ENCODE results near the gene OPRL1. TPM values are rescaled to one million over a fixed set of nuclear protein-coding genes. Genes with fewer than 3 reads are reported as not detected.

The OPRL1 gene
- total and polyA plus RNA-seq, 7 experiments from 2014 or later, result 0.18 to 6.1 (median 1.1) TPM

- ATAC-seq (no peak), DNase-seq (no peak)
- Histone ChIP-seq H3K4me1 (ENCODE audit: control insufficient read depth in 2 of 2, insufficient read depth in 2 of 2, low read length in 2 of 2) (peaks cover 12 to 23% of the 10 kb centered on the region in 2 donors), H3K4me3 (ENCODE audit: low read length) (no peak overlapping the region), H3K9me3 (ENCODE audit: control insufficient read depth in 2 of 3, low read length in 3 of 3) (no peaks in the 10 kb centered on the region), H3K27me3 (ENCODE audit: control insufficient read depth in 2 of 2, insufficient read depth in 2 of 2, low read length in 2 of 2) (no peaks in the 10 kb centered on the region), H3K27ac (ENCODE audit: low read depth, low read length) (no peak overlapping the region), H3K36me3 (ENCODE audit: control insufficient read depth in 2 of 3, insufficient read depth in 3 of 3, low read length in 3 of 3) (peaks cover 0 to 45% (median 0%) of the 10 kb centered on the region in 3 experiments)
- H3K27ac Mint-ChIP-seq, result peak overlapping the region in 3 of 9 donors; percentile 21 to 38 (median 24)
- H3K9me3 Mint-ChIP-seq, result no peaks in the 10 kb centered on the region
- POLR2A ChIA-PET, result interaction anchor here (0.6 to 0.7 kb wide), 2 partner anchors 30 to 49 kb away, joined by 3 read pairs; no protein-coding TSS in a partner anchor
- CTCF ChIA-PET, result interaction anchor here (0.6 kb wide), 1 partner anchor 50 kb away, joined by 5 read pairs; no protein-coding TSS in a partner anchor
- intact Hi-C loops (cut with micrococcal nuclease), result no loop called here
- H3K36me3 Mint-ChIP-seq, result peaks cover 0 to 8% (median 0%) of the 10 kb centered on the region in 5 donors
- peaks cover 0 to 31% (median 15%) of the 10 kb centered on the region in 7 donors for H3K4me1 Mint-ChIP-seq
- H3K4me3 Mint-ChIP-seq, result no peak overlapping the region
- no peaks in the 10 kb centered on the region for H3K27me3 Mint-ChIP-seq
Measured at GRCh38 chr20:64073476-64074183, 6.3 kb upstream of the OPRL1 start.

GRCh38 chr20:64074184-64074789, 5.6 kb upstream of the OPRL1 start:
- Mint-ChIP-seq H3K4me1 (peaks cover 0 to 27% (median 12%) of the 10 kb centered on the region in 7 donors), H3K9me3 (no peaks in the 10 kb centered on the region), H3K27me3 (no peaks in the 10 kb centered on the region), H3K36me3 (peaks cover 0 to 12% (median 0%) of the 10 kb centered on the region in 5 donors), H3K27ac (peak overlapping the region in 1 of 9 donors; percentile 21), H3K4me3 (no peak overlapping the region)
- ChIA-PET POLR2A (interaction anchor here (6.6 kb wide), 1 partner anchor 10 kb away, joined by 83 read pairs; the partner anchor contains the start of gene TCEA2), CTCF (interaction anchor here (0.6 kb wide), 1 partner anchor 49 kb away, joined by 5 read pairs; no protein-coding TSS in a partner anchor)
- Histone ChIP-seq H3K36me3 (ENCODE audit: control insufficient read depth in 2 of 3, insufficient read depth in 3 of 3, low read length in 3 of 3) (peaks cover 0 to 49% (median 0%) of the 10 kb centered on the region in 3 experiments), H3K4me1 (ENCODE audit: control insufficient read depth in 2 of 2, insufficient read depth in 2 of 2, low read length in 2 of 2) (peaks cover 12 to 20% of the 10 kb centered on the region in 2 donors), H3K9me3 (ENCODE audit: control insufficient read depth in 2 of 3, low read length in 3 of 3) (no peaks in the 10 kb centered on the region), H3K27ac (ENCODE audit: low read depth, low read length) (no peak overlapping the region), H3K27me3 (ENCODE audit: control insufficient read depth in 2 of 2, insufficient read depth in 2 of 2, low read length in 2 of 2) (no peaks in the 10 kb centered on the region), H3K4me3 (ENCODE audit: low read length) (no peak overlapping the region)
- intact Hi-C loops (cut with micrococcal nuclease), result no loop called here
- ATAC-seq (no peak), DNase-seq (no peak)

GRCh38 chr20:64074963-64075362, 4.9 kb upstream of the OPRL1 start:
- Histone ChIP-seq H3K27ac (ENCODE audit: low read depth, low read length) (no peak overlapping the region), H3K4me1 (ENCODE audit: control insufficient read depth in 2 of 2, insufficient read depth in 2 of 2, low read length in 2 of 2) (peaks cover 12 to 13% of the 10 kb centered on the region in 2 donors), H3K9me3 (ENCODE audit: control insufficient read depth in 2 of 3, low read length in 3 of 3) (no peaks in the 10 kb centered on the region), H3K27me3 (ENCODE audit: control insufficient read depth in 2 of 2, insufficient read depth in 2 of 2, low read length in 2 of 2) (no peaks in the 10 kb centered on the region), H3K4me3 (ENCODE audit: low read length) (no peak overlapping the region), H3K36me3 (ENCODE audit: control insufficient read depth in 2 of 3, insufficient read depth in 3 of 3, low read length in 3 of 3) (peaks cover 0 to 50% (median 0%) of the 10 kb centered on the region in 3 experiments)
- CTCF ChIA-PET, result no interaction called here
- Mint-ChIP-seq H3K27me3 (no peaks in the 10 kb centered on the region), H3K36me3 (peaks cover 0 to 12% (median 0%) of the 10 kb centered on the region in 5 donors), H3K4me1 (peaks cover 0 to 27% (median 12%) of the 10 kb centered on the region in 7 donors), H3K27ac (peak overlapping the region in 1 of 9 donors; percentile 52), H3K9me3 (no peaks in the 10 kb centered on the region), H3K4me3 (peak overlapping the region in 1 of 10 donors; percentile 94)
- POLR2A ChIA-PET, result interaction anchor here (0.8 to 6.6 kb wide), 2 partner anchors 11 to 46 kb away, joined by 3 to 83 read pairs; partner anchors contain the start of gene TCEA2
- intact Hi-C loops (cut with micrococcal nuclease), result loop anchor here in 1 of 2 donors (5.0 kb wide), 1 partner anchor 538 kb away; the partner anchor contains the start of gene PTK6
- ATAC-seq (no peak), DNase-seq (no peak)

GRCh38 chr20:64075556-64075955, 4.3 kb upstream of the OPRL1 start:
- intact Hi-C loops (cut with micrococcal nuclease), result loop anchor here in 1 of 2 donors (5.0 kb wide), 1 partner anchor 538 kb away; the partner anchor contains the start of gene PTK6
- Histone ChIP-seq H3K36me3 (ENCODE audit: control insufficient read depth in 2 of 3, insufficient read depth in 3 of 3, low read length in 3 of 3) (peaks cover 0 to 50% (median 0%) of the 10 kb centered on the region in 3 experiments), H3K9me3 (ENCODE audit: control insufficient read depth in 2 of 3, low read length in 3 of 3) (no peaks in the 10 kb centered on the region), H3K4me3 (ENCODE audit: low read length) (no peak overlapping the region), H3K27me3 (ENCODE audit: control insufficient read depth in 2 of 2, insufficient read depth in 2 of 2, low read length in 2 of 2) (no peaks in the 10 kb centered on the region), H3K4me1 (ENCODE audit: control insufficient read depth in 2 of 2, insufficient read depth in 2 of 2, low read length in 2 of 2) (peaks cover 12% of the 10 kb centered on the region in 2 donors), H3K27ac (ENCODE audit: low read depth, low read length) (peak overlapping the region; percentile 12)
- Mint-ChIP-seq H3K9me3 (no peaks in the 10 kb centered on the region), H3K4me3 (peak overlapping the region in 2 of 10 donors; percentile 29 to 94), H3K27ac (peak overlapping the region in 3 of 9 donors; percentile 20 to 52 (median 49)), H3K36me3 (peaks cover 0 to 12% (median 0%) of the 10 kb centered on the region in 5 donors), H3K4me1 (peaks cover 2 to 31% (median 17%) of the 10 kb centered on the region in 7 donors), H3K27me3 (no peaks in the 10 kb centered on the region)
- ChIA-PET POLR2A (interaction anchor here (0.8 to 6.6 kb wide), 2 partner anchors 12 to 45 kb away, joined by 3 to 83 read pairs; partner anchors contain the start of gene TCEA2), CTCF (no interaction called here)
- ATAC-seq (no peak), DNase-seq (no peak)

- Histone ChIP-seq H3K9me3 (ENCODE audit: control insufficient read depth in 2 of 3, low read length in 3 of 3) (no peaks in the 10 kb centered on the region), H3K4me3 (ENCODE audit: low read length) (peak overlapping the region; percentile 89), H3K27ac (ENCODE audit: low read depth, low read length) (peak overlapping the region; percentile 79), H3K27me3 (ENCODE audit: control insufficient read depth in 2 of 2, insufficient read depth in 2 of 2, low read length in 2 of 2) (no peaks in the 10 kb centered on the region), H3K36me3 (ENCODE audit: control insufficient read depth in 2 of 3, insufficient read depth in 3 of 3, low read length in 3 of 3) (peaks cover 0 to 50% (median 0%) of the 10 kb centered on the region in 3 experiments), H3K4me1 (ENCODE audit: control insufficient read depth in 2 of 2, insufficient read depth in 2 of 2, low read length in 2 of 2) (peaks cover 12% of the 10 kb centered on the region in 2 donors)
- no peaks in the 10 kb centered on the region for H3K27me3 Mint-ChIP-seq
- H3K4me3 Mint-ChIP-seq, result peak overlapping the region in 7 of 10 donors; percentile 20 to 96 (median 81)
- intact Hi-C loops (cut with micrococcal nuclease), result loop anchor here in 1 of 2 donors (5.0 kb wide), 1 partner anchor 539 kb away; the partner anchor contains the start of gene PTK6
- H3K36me3 Mint-ChIP-seq, result peaks cover 0 to 12% (median 0%) of the 10 kb centered on the region in 5 donors
- peak overlapping the region in 6 of 9 donors; percentile 38 to 86 (median 67) for H3K27ac Mint-ChIP-seq
- no peak for ATAC-seq
- DNase-seq, result no peak
- ChIA-PET POLR2A (interaction anchor here (0.6 to 6.6 kb wide), 4 partner anchors 12 to 43 kb away, joined by 3 to 83 read pairs (median 4); partner anchors contain the start of gene TCEA2), CTCF (interaction anchor here (0.9 kb wide), 1 partner anchor 37 kb away, joined by 4 read pairs; no protein-coding TSS in a partner anchor)
- no peaks in the 10 kb centered on the region for H3K9me3 Mint-ChIP-seq
- peaks cover 6 to 36% (median 20%) of the 10 kb centered on the region in 7 donors for H3K4me1 Mint-ChIP-seq
Measured at GRCh38 chr20:64076061-64076997, 3.6 kb upstream of the OPRL1 start.
